Suprapubic skin (tissue), 4 donors: ENCODE data around the gene PLA2G15. TPM values are rescaled to one million over a fixed set of nuclear protein-coding genes. Genes with fewer than 3 reads are reported as not detected.

Experiments used
- DNase-seq, 2 donors: peaks; one replicate each; pipeline ENCODE4 v3.0.0-alpha.2; 2019; ENCODE audit warnings: low spot score in 2 of 2
- H3K27ac ChIP-seq: fragments of 200-600 bp; sonication (generic); one replicate; pipeline ENCODE4 v1.5.1; 2019
- H3K27me3 ChIP-seq: fragments of 200-600 bp; sonication (generic); one replicate; pipeline ENCODE4 v1.5.1; 2019
- H3K36me3 ChIP-seq: fragments of 200-600 bp; sonication (generic); one replicate; pipeline ENCODE4 v1.5.1; 2019
- H3K4me1 ChIP-seq: fragments of 200-600 bp; sonication (generic); one replicate; pipeline ENCODE4 v1.5.1; 2019
- H3K4me3 ChIP-seq: fragments of 200-600 bp; sonication (generic); one replicate; pipeline ENCODE4 v1.5.1; 2019; ENCODE audit warnings: mild to moderate bottlenecking
- H3K9me3 ChIP-seq: fragments of 200-600 bp; sonication (generic); one replicate; pipeline ENCODE4 v1.5.1; 2019
- CTCF ChIP-seq, 2 donors: fragments of 200-600 bp in 1 of 2; fragments of 450-650 bp in 1 of 2; sonication (generic) in 1 of 2; IDR thresholded peaks; one replicate each; pipeline ENCODE4 v1.5.1; 2016 to 2019; ENCODE audit warnings: antibody characterized with exemption in 2 of 2, mild to moderate bottlenecking in 1 of 2, moderate library complexity in 1 of 2
- EP300 ChIP-seq: sonication (generic); formaldehyde crosslinking; IDR thresholded peaks from one replicate; pipeline ENCODE4 v1.6.1; 2017; ENCODE audit warnings: antibody characterized with exemption
- POLR2A ChIP-seq, 2 donors: fragments of 450-650 bp; IDR thresholded peaks; one replicate each; pipeline ENCODE4 v1.6.1; 2017; ENCODE audit warnings: antibody characterized with exemption in 2 of 2, mild to moderate bottlenecking in 2 of 2, moderate library complexity in 2 of 2
- POLR2AphosphoS5 ChIP-seq, 3 donors: sonication (generic); formaldehyde crosslinking; IDR thresholded peaks; one replicate each; pipeline ENCODE4 v1.6.1; 2017; ENCODE audit warnings: antibody characterized with exemption in 3 of 3
- WGBS: methylation state at CpG from one replicate; pipeline ENCODE4 v1.1.5; 2018; 5-methylcytosine and 5-hydroxymethylcytosine counted together
- total RNA-seq, 4 donors: library from RNA; depleted of rRNA; stranded (reverse); fragments of >200 nt; gene quantifications; one replicate each; pipeline ENCODE4 v1.1.0, GENCODE V29; 2016

PLA2G15 gene
- total RNA-seq, 4 donors from 2014 or later: 11.2 to 26.6 (median 23.6) TPM

GRCh38 chr16:68289621-68290329 lies 44.6 kb downstream of the PLA2G15 start:
- H3K27ac ChIP-seq: peak overlapping the region; percentile 28
- TF ChIP-seq CTCF (IDR thresholded peaks at IDR 0.05): no peak
- no peak for TF ChIP-seq EP300
- no peak for TF ChIP-seq POLR2A (IDR thresholded peaks at IDR 0.05)
- no peak for TF ChIP-seq POLR2AphosphoS5 (IDR thresholded peaks at IDR 0.05)
- H3K36me3 ChIP-seq: peaks cover 52% of the 10 kb centered on the region
- DNase-seq: no peak
- H3K4me1 ChIP-seq: peaks cover 60% of the 10 kb centered on the region
- no peak overlapping the region for H3K4me3 ChIP-seq
- no peaks in the 10 kb centered on the region for H3K27me3 ChIP-seq
- no peaks in the 10 kb centered on the region for H3K9me3 ChIP-seq
- 70% methylated on average over 4 of the region's 4 CpGs for WGBS

GRCh38 chr16:68290450-68290849 lies 45.3 kb downstream of the PLA2G15 start:
- no peaks in the 10 kb centered on the region for H3K9me3 ChIP-seq
- peaks cover 54% of the 10 kb centered on the region for H3K4me1 ChIP-seq
- peak overlapping the region; percentile 5 for H3K27ac ChIP-seq
- no peaks in the 10 kb centered on the region for H3K27me3 ChIP-seq
- no peak overlapping the region for H3K4me3 ChIP-seq
- DNase-seq: no peak
- TF ChIP-seq CTCF (IDR thresholded peaks at IDR 0.05) (no peak), POLR2A (IDR thresholded peaks at IDR 0.05) (no peak), EP300 (no peak), POLR2AphosphoS5 (IDR thresholded peaks at IDR 0.05) (no peak)
- H3K36me3 ChIP-seq: peaks cover 54% of the 10 kb centered on the region
- 74% methylated on average over 5 of the region's 6 CpGs for WGBS

- Histone ChIP-seq H3K36me3 (peaks cover 62% of the 10 kb centered on the region), H3K27ac (no peak overlapping the region), H3K27me3 (no peaks in the 10 kb centered on the region), H3K4me3 (no peak overlapping the region), H3K4me1 (peaks cover 47% of the 10 kb centered on the region), H3K9me3 (no peaks in the 10 kb centered on the region)
- TF ChIP-seq CTCF (IDR thresholded peaks at IDR 0.05): no peak
- TF ChIP-seq POLR2AphosphoS5 (IDR thresholded peaks at IDR 0.05): no peak
- no peak for TF ChIP-seq POLR2A (IDR thresholded peaks at IDR 0.05)
- no peak for TF ChIP-seq EP300
- 66% methylated on average over 4 of the region's 4 CpGs for WGBS
- DNase-seq: no peak
These were observed 46.1 kb downstream of the PLA2G15 start for GRCh38 chr16:68291227-68291626.

- H3K9me3 ChIP-seq: no peaks in the 10 kb centered on the region
- no peak for DNase-seq
- 85% methylated on average over 5 of the region's 5 CpGs for WGBS
- H3K4me3 ChIP-seq: no peak overlapping the region
- H3K27ac ChIP-seq: no peak overlapping the region
- peaks cover 35% of the 10 kb centered on the region for H3K4me1 ChIP-seq
- no peak for TF ChIP-seq POLR2AphosphoS5 (IDR thresholded peaks at IDR 0.05)
- TF ChIP-seq POLR2A (IDR thresholded peaks at IDR 0.05): no peak
- no peak for TF ChIP-seq EP300
- no peak for TF ChIP-seq CTCF (IDR thresholded peaks at IDR 0.05)
- peaks cover 70% of the 10 kb centered on the region for H3K36me3 ChIP-seq
- no peaks in the 10 kb centered on the region for H3K27me3 ChIP-seq
These were observed 47.3 kb downstream of the PLA2G15 start for GRCh38 chr16:68292425-68292824.

GRCh38 chr16:68296291-68296690 lies 51.1 kb downstream of the PLA2G15 start:
- no peak for DNase-seq
- Histone ChIP-seq H3K27ac (no peak overlapping the region), H3K27me3 (no peaks in the 10 kb centered on the region), H3K9me3 (no peaks in the 10 kb centered on the region), H3K4me1 (peaks cover 32% of the 10 kb centered on the region), H3K36me3 (peaks cover 62% of the 10 kb centered on the region), H3K4me3 (no peak overlapping the region)
- no peak for TF ChIP-seq POLR2AphosphoS5 (IDR thresholded peaks at IDR 0.05)
- no peak for TF ChIP-seq POLR2A (IDR thresholded peaks at IDR 0.05)
- no peak for TF ChIP-seq CTCF (IDR thresholded peaks at IDR 0.05)
- no peak for TF ChIP-seq EP300
- WGBS: 86% methylated on average over 12 of the region's 12 CpGs
